DOHH2 (cell line): Measurements from ENCODE around the gene AKAP14.
A peak's percentile ranks its signal among the peaks of the same experiment; 100 is the strongest.

Experiments
- H3F3A ChIP-seq: fragments of 200-600 bp; sonication (generic), shearing (Covaris generic); 2 replicates; pipeline ENCODE4 v1.6.0; 2016; ENCODE audit warnings: antibody characterized with exemption, mild to moderate bottlenecking; ENCODE audit not compliant: control insufficient read depth, insufficient read depth
- H3K27ac ChIP-seq: fragments of 200-600 bp; sonication (generic); 2 replicates; pipeline ENCODE4 v1.5.1; 2014; ENCODE audit warnings: low read depth, mild to moderate bottlenecking, low read length, moderate library complexity
- H3K27me3 ChIP-seq: fragments of 200-600 bp; sonication (generic); 2 replicates; pipeline ENCODE4 v1.6.1; 2014; ENCODE audit warnings: mild to moderate bottlenecking, low read length, mixed read lengths; ENCODE audit not compliant: control insufficient read depth
- H3K36me3 ChIP-seq: fragments of 200-600 bp; sonication (generic); 2 replicates; pipeline ENCODE4 v1.6.1; 2014; ENCODE audit warnings: mild to moderate bottlenecking, low read length, moderate library complexity, mixed read lengths; ENCODE audit not compliant: control insufficient read depth
- H3K4me1 ChIP-seq: fragments of 200-600 bp; sonication (generic); 2 replicates; pipeline ENCODE4 v1.6.1; 2014; ENCODE audit warnings: mild to moderate bottlenecking, low read length, mixed read lengths; ENCODE audit not compliant: control insufficient read depth
- H3K4me2 ChIP-seq: fragments of 200-600 bp; sonication (generic); 2 replicates; pipeline ENCODE4 v1.6.0; 2014; ENCODE audit warnings: mild to moderate bottlenecking, low read length, moderate library complexity
- H3K4me3 ChIP-seq: fragments of 200-600 bp; sonication (generic); 2 replicates; pipeline ENCODE4 v1.5.1; 2014; ENCODE audit warnings: mild to moderate bottlenecking, low read length, mixed read lengths
- H3K79me2 ChIP-seq: fragments of 200-600 bp; sonication (generic); 2 replicates; pipeline ENCODE4 v1.6.1; 2014; ENCODE audit warnings: mild to moderate bottlenecking, low read length, mixed read lengths; ENCODE audit not compliant: control insufficient read depth
- H3K9me2 ChIP-seq: fragments of 200-600 bp; sonication (generic); replicated peaks from 2 replicates; pipeline ENCODE4 v1.6.1; 2014; ENCODE audit warnings: mild to moderate bottlenecking, low read length, mixed read lengths; ENCODE audit not compliant: control insufficient read depth
- H3K9me3 ChIP-seq: fragments of 200-600 bp; sonication (generic); 2 replicates; pipeline ENCODE4 v1.6.1; 2014; ENCODE audit warnings: antibody characterized with exemption, low read length, mixed read lengths; ENCODE audit not compliant: control insufficient read depth, insufficient read depth
- H4K20me1 ChIP-seq: fragments of 200-600 bp; sonication (generic); 2 replicates; pipeline ENCODE4 v1.6.0; 2014; ENCODE audit warnings: low read depth, mild to moderate bottlenecking, antibody characterized with exemption, low read length, moderate library complexity; ENCODE audit not compliant: control insufficient read depth, insufficient read depth
- EZH2phosphoT487 ChIP-seq: fragments of 200-600 bp; sonication (generic); IDR thresholded peaks from 2 replicates; pipeline ENCODE4 v1.6.1; 2017; ENCODE audit warnings: borderline replicate concordance, mild to moderate bottlenecking, antibody characterized with exemption, low read length, moderate library complexity, mixed read lengths
- TF ChIP-seq, protein P1 (sequence below): fragments of 200-600 bp; sonication (generic); IDR thresholded peaks from one replicate; pipeline ENCODE4 v1.5.1; 2014; ENCODE audit warnings: antibody characterized with exemption, mild to moderate bottlenecking, low read depth, low read length; ENCODE audit not compliant: poor library complexity, severe bottlenecking

AKAP14 gene

DNA sequence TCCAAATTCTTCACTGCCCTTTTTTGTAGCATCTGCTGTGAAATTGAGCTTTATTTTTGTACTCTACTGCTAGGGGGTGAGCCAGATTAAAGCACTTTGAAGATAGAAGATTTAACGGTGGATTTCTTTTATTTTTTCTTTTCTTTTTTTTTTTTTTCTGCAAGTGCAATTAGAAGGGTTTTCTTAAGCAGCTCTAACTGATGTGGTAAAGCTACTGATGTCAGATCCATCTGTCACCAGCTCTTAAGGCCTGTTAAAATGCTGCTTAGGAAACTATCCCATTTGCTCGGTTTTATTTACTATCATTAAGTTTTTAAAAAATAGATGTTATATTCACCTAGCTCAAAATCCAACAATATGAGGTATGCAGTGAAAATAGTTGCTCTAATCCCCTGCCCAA lies 17.0 kb upstream of the AKAP14 start:
- no peak for TF ChIP-seq EZH2phosphoT487
- TF ChIP-seq, protein P1, sequence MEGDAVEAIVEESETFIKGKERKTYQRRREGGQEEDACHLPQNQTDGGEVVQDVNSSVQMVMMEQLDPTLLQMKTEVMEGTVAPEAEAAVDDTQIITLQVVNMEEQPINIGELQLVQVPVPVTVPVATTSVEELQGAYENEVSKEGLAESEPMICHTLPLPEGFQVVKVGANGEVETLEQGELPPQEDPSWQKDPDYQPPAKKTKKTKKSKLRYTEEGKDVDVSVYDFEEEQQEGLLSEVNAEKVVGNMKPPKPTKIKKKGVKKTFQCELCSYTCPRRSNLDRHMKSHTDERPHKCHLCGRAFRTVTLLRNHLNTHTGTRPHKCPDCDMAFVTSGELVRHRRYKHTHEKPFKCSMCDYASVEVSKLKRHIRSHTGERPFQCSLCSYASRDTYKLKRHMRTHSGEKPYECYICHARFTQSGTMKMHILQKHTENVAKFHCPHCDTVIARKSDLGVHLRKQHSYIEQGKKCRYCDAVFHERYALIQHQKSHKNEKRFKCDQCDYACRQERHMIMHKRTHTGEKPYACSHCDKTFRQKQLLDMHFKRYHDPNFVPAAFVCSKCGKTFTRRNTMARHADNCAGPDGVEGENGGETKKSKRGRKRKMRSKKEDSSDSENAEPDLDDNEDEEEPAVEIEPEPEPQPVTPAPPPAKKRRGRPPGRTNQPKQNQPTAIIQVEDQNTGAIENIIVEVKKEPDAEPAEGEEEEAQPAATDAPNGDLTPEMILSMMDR: no peak
- Histone ChIP-seq H4K20me1 (no peaks in the 10 kb centered on the region), H3K4me3 (no peak overlapping the region), H3K27me3 (no peaks in the 10 kb centered on the region), H3K27ac (no peak overlapping the region), H3K9me2 (no peaks in the 10 kb centered on the region), H3K4me1 (peaks cover 13% of the 10 kb centered on the region), H3F3A (no peaks in the 10 kb centered on the region), H3K36me3 (peaks cover 22% of the 10 kb centered on the region), H3K9me3 (no peaks in the 10 kb centered on the region), H3K4me2 (no peak overlapping the region), H3K79me2 (peaks cover 19% of the 10 kb centered on the region)

DNA sequence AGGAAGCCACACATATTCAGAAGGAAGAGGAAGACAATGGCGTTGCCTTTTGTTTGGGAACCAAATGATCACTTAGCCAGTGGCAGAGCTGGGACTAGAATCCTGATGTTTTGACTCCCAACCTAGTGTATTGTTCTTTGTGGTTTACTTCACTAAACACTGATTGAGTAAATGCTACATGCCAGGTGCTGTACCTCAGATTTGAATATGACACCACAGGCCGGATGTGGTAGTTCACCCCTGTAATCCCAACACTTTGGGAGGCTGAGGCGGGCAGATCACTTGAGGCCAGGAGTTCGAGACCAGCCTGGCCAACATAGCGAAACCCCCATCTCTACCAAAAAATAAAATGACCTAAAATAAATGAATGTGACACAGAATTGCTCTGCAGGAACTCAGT lies 15.6 kb upstream of the AKAP14 start:
- peaks cover 18% of the 10 kb centered on the region for H3K36me3 ChIP-seq
- peaks cover 13% of the 10 kb centered on the region for H3K4me1 ChIP-seq
- H3K4me3 ChIP-seq: no peak overlapping the region
- H3F3A ChIP-seq: no peaks in the 10 kb centered on the region
- H3K4me2 ChIP-seq: no peak overlapping the region
- H3K9me3 ChIP-seq: no peaks in the 10 kb centered on the region
- H3K79me2 ChIP-seq: peaks cover 6% of the 10 kb centered on the region
- H4K20me1 ChIP-seq: no peaks in the 10 kb centered on the region
- H3K27ac ChIP-seq: no peak overlapping the region
- TF ChIP-seq, protein P1: no peak
- TF ChIP-seq EZH2phosphoT487: no peak
- no peaks in the 10 kb centered on the region for H3K27me3 ChIP-seq
- H3K9me2 ChIP-seq: no peaks in the 10 kb centered on the region

DNA sequence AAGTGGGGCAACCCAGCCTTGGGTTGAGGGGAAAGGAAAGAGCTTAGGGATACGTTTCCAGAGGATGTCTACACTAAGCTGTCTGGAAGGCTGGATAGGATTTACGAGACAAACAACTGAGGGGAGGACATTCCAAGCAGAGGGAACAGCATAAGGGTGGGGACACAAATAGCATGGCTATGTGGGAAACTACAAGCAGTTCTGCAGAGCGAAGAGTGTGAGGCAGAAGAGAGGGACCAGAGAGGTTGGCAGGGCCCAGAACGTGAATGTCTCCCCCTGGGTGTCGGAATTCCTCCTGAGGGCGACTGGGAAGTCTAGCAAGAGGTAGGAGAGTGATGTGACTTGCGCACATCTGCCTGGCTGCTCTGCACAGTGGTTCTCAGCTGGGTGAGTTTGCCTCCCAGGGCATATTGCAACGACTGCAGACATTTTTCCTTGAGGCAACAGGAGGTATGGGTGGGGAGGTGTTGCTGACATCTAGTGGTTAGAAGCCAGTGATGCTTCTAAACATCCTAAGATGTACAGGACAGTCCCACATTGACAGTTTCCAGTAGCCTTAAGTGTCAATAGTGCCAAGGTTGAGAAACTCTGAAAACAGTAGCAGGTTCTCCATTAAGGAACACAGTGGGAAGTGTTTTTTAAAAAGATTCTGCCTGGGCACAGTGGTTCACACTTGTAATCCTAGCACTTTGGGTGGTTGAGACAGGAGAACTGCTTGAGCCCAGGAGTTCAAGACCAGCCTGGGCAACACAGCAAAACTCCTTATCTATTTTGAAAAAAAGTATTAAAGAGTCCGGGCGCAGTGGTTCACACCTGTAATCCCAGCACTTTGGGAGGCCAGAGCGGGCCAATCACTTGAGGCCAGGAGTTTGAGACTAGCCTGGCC lies 14.9 kb upstream of the AKAP14 start:
- no peaks in the 10 kb centered on the region for H3F3A ChIP-seq
- H3K4me3 ChIP-seq: no peak overlapping the region
- H3K9me2 ChIP-seq: no peaks in the 10 kb centered on the region
- H3K4me2 ChIP-seq: no peak overlapping the region
- peaks cover 12% of the 10 kb centered on the region for H3K36me3 ChIP-seq
- peaks cover 13% of the 10 kb centered on the region for H3K4me1 ChIP-seq
- no peak overlapping the region for H3K27ac ChIP-seq
- H3K27me3 ChIP-seq: no peaks in the 10 kb centered on the region
- H3K79me2 ChIP-seq: peaks cover under 1% of the 10 kb centered on the region; the same call in 1 of the 2 replicates
- no peaks in the 10 kb centered on the region for H4K20me1 ChIP-seq
- H3K9me3 ChIP-seq: no peaks in the 10 kb centered on the region
- TF ChIP-seq, protein P1: peak; percentile 60
- no peak for TF ChIP-seq EZH2phosphoT487
